Epithelial cell of proximal tubule (primary cell): ENCODE measurements around the gene ARFGAP3. TPM values are rescaled to one million over a fixed set of nuclear protein-coding genes. Genes with fewer than 3 reads are reported as not detected.

Source experiments
- DNase-seq: peaks from one replicate; pipeline ENCODE4 v3.0.0-alpha.2; 2011; ENCODE audit warnings: low read depth
- H3K4me3 ChIP-seq: 2 replicates; pipeline ENCODE4 v1.5.1; 2011; ENCODE audit warnings: low read depth, mild to moderate bottlenecking, low read length
- CTCF ChIP-seq: conservative IDR thresholded peaks from 2 replicates; pipeline ENCODE4 v1.5.1; 2012; ENCODE audit warnings: low read depth, mild to moderate bottlenecking, low read length
- total RNA-seq: library from RNA; depleted of rRNA; stranded (reverse); fragments of >200 nt; gene quantifications from 2 replicates; pipeline ENCODE4 v1.2.3, GENCODE V29; 2015

The ARFGAP3 gene
- total RNA-seq, 1 donor from 2014 or later, result 62.2 TPM

GRCh38 chr22:42897960-42898359 lies 40.9 kb upstream of the ARFGAP3 start:
- no peak overlapping the region for H3K4me3 ChIP-seq
- no peak for TF ChIP-seq CTCF
- no peak for DNase-seq

GRCh38 chr22:42895541-42895981 lies 38.5 kb upstream of the ARFGAP3 start:
- no peak overlapping the region for H3K4me3 ChIP-seq
- TF ChIP-seq CTCF, result no peak
- no peak for DNase-seq

GRCh38 chr22:42895087-42895486 lies 38.0 kb upstream of the ARFGAP3 start:
- H3K4me3 ChIP-seq, result no peak overlapping the region
- no peak for DNase-seq
- no peak for TF ChIP-seq CTCF

- no peak overlapping the region for H3K4me3 ChIP-seq
- TF ChIP-seq CTCF, result no peak
- no peak for DNase-seq
These were observed 36.5 kb upstream of the ARFGAP3 start for GRCh38 chr22:42893371-42894150.

- no peak overlapping the region for H3K4me3 ChIP-seq
- DNase-seq, result no peak
- no peak for TF ChIP-seq CTCF
These were observed 35.7 kb upstream of the ARFGAP3 start for GRCh38 chr22:42892571-42893316.

- H3K4me3 ChIP-seq, result no peak overlapping the region
- DNase-seq, result no peak
- no peak for TF ChIP-seq CTCF
These were observed 35.1 kb upstream of the ARFGAP3 start for GRCh38 chr22:42892156-42892555.
